SK-N-SH (cell line): ENCODE measurements around the gene RAB3IL1. TPM values are rescaled to one million over a fixed set of nuclear protein-coding genes. Genes with fewer than 3 reads are reported as not detected.

ENCODE experiments used
- CTCF ChIA-PET: fragments of 300-600, 350-600 bp; formaldehyde crosslinking; extraction: SDS; loops from one replicate; lab custom pipeline; 2021; lab: Yijun Ruan, JAX
- POLR2A ChIA-PET: fragments of 350-600 bp; sonication (Branson Sonifier 250); formaldehyde crosslinking; extraction: SDS; loops from one replicate; lab custom pipeline; 2020; ENCODE audit warnings: antibody characterized with exemption, inconsistent platforms; lab: Yijun Ruan, JAX
- DNase-seq: peaks from one replicate; pipeline ENCODE4 v3.0.0; 2012
- H2AFZ ChIP-seq: fragments of 200-600 bp; sonication (generic); 2 replicates; pipeline ENCODE4 v1.8.1; 2016; ENCODE audit warnings: antibody characterized with exemption, mild to moderate bottlenecking, low read depth
- H3F3A ChIP-seq: fragments of 200-600 bp; sonication (generic); replicated peaks from 2 replicates; pipeline ENCODE3; 2016; ENCODE audit warnings: antibody characterized with exemption, mild to moderate bottlenecking; ENCODE audit not compliant: insufficient read depth
- H3K27ac ChIP-seq, 2 experiments: fragments of 200-500 bp in 1 of 2; fragments of 200-600 bp in 1 of 2; sonication (Bioruptor generic) in 1 of 2; sonication (generic), shearing (Covaris generic) in 1 of 2; 2 replicates each; pipeline versions ENCODE4 v1.5.1 to v1.6.1; 2014 to 2016; ENCODE audit warnings: low read depth in 2 of 2, inconsistent platforms in 1 of 2, low read length in 1 of 2, mild to moderate bottlenecking in 1 of 2, mixed read lengths in 1 of 2
- H3K27me3 ChIP-seq: fragments of 200-600 bp; sonication (generic), shearing (Covaris generic); 2 replicates; pipeline ENCODE4 v1.6.1; 2016; ENCODE audit warnings: mixed run types; ENCODE audit not compliant: insufficient read depth
- H3K36me3 ChIP-seq, 2 experiments: fragments of 200-500 bp in 1 of 2; fragments of 200-600 bp in 1 of 2; sonication (Bioruptor generic) in 1 of 2; sonication (generic) in 1 of 2; replicated peaks in 1 of 2; 2 replicates each; pipeline versions ENCODE3 to v1.5.1; 2014 to 2016; ENCODE audit warnings: low read length in 1 of 2, mild to moderate bottlenecking in 1 of 2; ENCODE audit not compliant: insufficient read depth in 2 of 2, control insufficient read depth in 1 of 2
- H3K4me1 ChIP-seq, 2 experiments: fragments of 200-500 bp in 1 of 2; fragments of 200-600 bp in 1 of 2; sonication (Bioruptor generic) in 1 of 2; sonication (generic), shearing (Covaris generic) in 1 of 2; 2 replicates each; pipeline versions ENCODE4 v1.5.1 to v1.6.1; 2014 to 2016; ENCODE audit warnings: low read depth in 1 of 2, low read length in 1 of 2, mixed run types in 1 of 2; ENCODE audit not compliant: insufficient read depth in 2 of 2, control insufficient read depth in 1 of 2
- H3K4me2 ChIP-seq: fragments of 200-600 bp; sonication (generic), shearing (Covaris generic); 2 replicates; pipeline ENCODE4 v1.6.1; 2017; ENCODE audit warnings: mixed run types
- H3K4me3 ChIP-seq, 2 experiments: fragments of 200-500 bp in 1 of 2; fragments of 200-600 bp in 1 of 2; sonication (Bioruptor generic) in 1 of 2; sonication (generic), shearing (Covaris generic) in 1 of 2; 2 replicates each; pipeline versions ENCODE4 v1.5.1 to v1.8.1; 2014 to 2016; ENCODE audit warnings: low read depth in 2 of 2, inconsistent platforms in 1 of 2, low read length in 1 of 2, mild to moderate bottlenecking in 1 of 2, mixed read lengths in 1 of 2, moderate library complexity in 1 of 2
- H3K79me2 ChIP-seq: fragments of 200-600 bp; sonication (generic); 2 replicates; pipeline ENCODE4 v1.8.1; 2017; ENCODE audit warnings: mild to moderate bottlenecking; ENCODE audit not compliant: insufficient read depth
- H3K9ac ChIP-seq: fragments of 200-600 bp; sonication (generic); 2 replicates; pipeline ENCODE4 v1.6.1; 2017; ENCODE audit warnings: mixed run types
- H3K9me2 ChIP-seq: fragments of 200-600 bp; sonication (generic); 2 replicates; pipeline ENCODE4 v1.6.1; 2017; ENCODE audit warnings: mixed run types
- H3K9me3 ChIP-seq: fragments of 200-600 bp; sonication (generic); 2 replicates; pipeline ENCODE4 v1.6.1; 2017; ENCODE audit warnings: mixed run types, mild to moderate bottlenecking, moderate library complexity
- H4K20me1 ChIP-seq: fragments of 200-600 bp; sonication (generic); 2 replicates; pipeline ENCODE4 v1.6.1; 2017; ENCODE audit warnings: mild to moderate bottlenecking, mixed run types; ENCODE audit not compliant: insufficient read depth
- CHD2 ChIP-seq: fragments of 150-350 bp; IDR thresholded peaks from 2 replicates; pipeline ENCODE4 v1.6.1; 2018; ENCODE audit warnings: low read length; ENCODE audit not compliant: partially characterized antibody
- EP300 ChIP-seq, 2 experiments: IDR thresholded peaks; 2 replicates each; pipeline versions ENCODE4 v1.4.0 to v1.6.1; 2012; ENCODE audit warnings: borderline replicate concordance in 1 of 2, low read depth in 1 of 2, low read length in 1 of 2
- EZH2phosphoT487 ChIP-seq: fragments of 200-600 bp; sonication (generic); IDR thresholded peaks from 2 replicates; pipeline ENCODE4 v1.6.1; 2017; ENCODE audit warnings: low read depth, mixed run types, mild to moderate bottlenecking, antibody characterized with exemption, moderate library complexity, borderline replicate concordance
- GABPA ChIP-seq: IDR thresholded peaks from 2 replicates; pipeline ENCODE4 v1.4.0; 2012; ENCODE audit warnings: low read depth, mild to moderate bottlenecking
- GATA2 ChIP-seq: sonication (generic); formaldehyde crosslinking; IDR thresholded peaks from 2 replicates; pipeline ENCODE4 v1.5.0; 2020; ENCODE audit warnings: mild to moderate bottlenecking, missing genetic modification reagents
- MEF2A ChIP-seq: IDR thresholded peaks from 2 replicates; pipeline ENCODE4 v1.4.0; 2012; ENCODE audit warnings: low read depth, borderline replicate concordance
- POLR2AphosphoS5 ChIP-seq: IDR thresholded peaks from 2 replicates; pipeline ENCODE4 v1.6.1; 2012; ENCODE audit warnings: low read depth, low read length
- RCOR1 ChIP-seq: fragments of 150-350 bp; IDR thresholded peaks from 2 replicates; pipeline ENCODE4 v1.6.1; 2017; ENCODE audit warnings: antibody characterized with exemption, low read length
- RFX5 ChIP-seq: IDR thresholded peaks from 2 replicates; pipeline ENCODE4 v1.6.1; 2012; ENCODE audit warnings: mild to moderate bottlenecking, improper control_type of control experiment, low read length
- TCF12 ChIP-seq: IDR thresholded peaks from 2 replicates; pipeline ENCODE4 v1.4.0; 2012
- TEAD4 ChIP-seq: IDR thresholded peaks from 2 replicates; pipeline ENCODE4 v1.4.0; 2012; ENCODE audit warnings: mild to moderate bottlenecking, borderline replicate concordance; ENCODE audit not compliant: insufficient read depth
- YY1 ChIP-seq: IDR thresholded peaks from 2 replicates; pipeline ENCODE4 v1.4.0; 2012; ENCODE audit warnings: low read depth, mild to moderate bottlenecking
- WGBS: methylation state at CpG from one replicate; pipeline ENCODE4 v1.1.6; 2017; ENCODE audit warnings: low lambda C conversion rate; 5-methylcytosine and 5-hydroxymethylcytosine counted together
- polyA plus RNA-seq, 3 experiments: library from polyadenylated mRNA; depleted of rRNA; stranded (reverse); fragments of >200 nt; gene quantifications; 2 replicates each; pipeline ENCODE4 v1.2.3, GENCODE V29; 2012
- TF ChIP-seq, protein P1 (sequence below): fragments of 150-350 bp; IDR thresholded peaks from 2 replicates; pipeline ENCODE4 v1.6.1; 2016; ENCODE audit warnings: mild to moderate bottlenecking, low read depth, low read length
- TF ChIP-seq, protein P2 (sequence below): IDR thresholded peaks from 2 replicates; pipeline ENCODE4 v1.4.0; 2012; ENCODE audit warnings: low read depth, borderline replicate concordance
- TF ChIP-seq, protein P3 (sequence below): IDR thresholded peaks from 2 replicates; pipeline ENCODE4 v1.4.0; 2012; ENCODE audit warnings: low read depth, borderline replicate concordance

RAB3IL1 gene
- polyA plus RNA-seq, 1 of the 3 experiments (the other 2 are of a cell fraction), result 10.2 TPM

DNA sequence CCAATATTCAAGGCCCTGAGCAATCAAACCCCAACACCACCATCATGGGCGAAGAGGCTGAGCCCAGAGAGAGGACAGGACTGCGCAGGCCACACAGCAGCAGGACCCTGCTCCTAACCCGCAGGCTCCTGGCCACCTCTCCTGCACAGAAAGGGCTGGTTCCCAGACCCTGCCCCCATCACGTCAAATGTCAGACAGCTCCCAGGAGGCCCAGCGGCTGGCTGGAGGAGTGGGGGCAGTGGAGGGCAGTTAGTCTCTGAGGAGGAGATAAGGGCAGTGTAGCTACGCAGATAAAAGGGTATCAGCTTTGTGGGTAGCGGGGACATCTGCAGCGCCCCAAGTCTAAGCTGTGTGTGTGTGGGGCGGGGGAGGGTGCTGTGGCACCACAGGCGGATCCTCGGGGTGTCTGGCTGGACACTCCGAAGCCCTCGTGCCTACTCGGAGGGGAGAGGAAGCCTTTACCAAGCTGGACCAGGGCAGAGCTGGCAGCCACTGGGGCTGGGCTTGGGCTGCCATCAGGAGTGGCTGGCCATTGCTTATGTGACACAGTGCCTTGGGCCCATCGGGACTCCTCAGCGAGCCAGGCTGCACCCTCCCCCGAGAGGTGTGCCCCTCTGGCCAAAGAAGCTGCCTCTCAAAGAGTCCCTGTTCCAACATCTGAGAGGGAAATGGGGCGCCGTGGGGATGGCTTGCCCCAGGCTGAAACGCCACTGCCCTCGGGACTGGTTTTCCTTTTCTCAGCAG lies 47.5 kb downstream of the RAB3IL1 start:
- ChIA-PET POLR2A (interaction anchor here (0.6 to 1.7 kb wide), 4 partner anchors 72 to 834 kb away, joined by 3 to 4 read pairs (median 4); partner anchors contain the start of genes FEN1 and TMEM258), CTCF (interaction anchor here (0.8 to 10.6 kb wide), 19 partner anchors 10 to 254 kb away, joined by 3 to 91 read pairs (median 10); partner anchors contain the start of genes FADS2 and INCENP)
- no peaks in the 10 kb centered on the region for H3K9me3 ChIP-seq
- WGBS, result 83% methylated on average over 14 of the region's 21 CpGs
- H3F3A ChIP-seq, result no peaks in the 10 kb centered on the region
- no peaks in the 10 kb centered on the region for H3K27me3 ChIP-seq
- H3K9me2 ChIP-seq, result no peaks in the 10 kb centered on the region
- no peaks in the 10 kb centered on the region for H4K20me1 ChIP-seq
- peaks cover 0 to 13% of the 10 kb centered on the region in 2 experiments; a peak in 2 of 4 replicates for H3K4me1 ChIP-seq
- H3K4me2 ChIP-seq, result no peak overlapping the region
- H3K4me3 ChIP-seq, result no peak overlapping the region
- no peak overlapping the region for H3K9ac ChIP-seq
- no peak overlapping the region for H2AFZ ChIP-seq
- peaks cover 0 to 9% of the 10 kb centered on the region in 2 experiments for H3K36me3 ChIP-seq
- H3K79me2 ChIP-seq, result no peaks in the 10 kb centered on the region
- no peak for DNase-seq
- H3K27ac ChIP-seq, result no peak overlapping the region
- no peak for TF ChIP-seq GATA2 (CRISPR knock-in tag)
- TF ChIP-seq, protein P1, sequence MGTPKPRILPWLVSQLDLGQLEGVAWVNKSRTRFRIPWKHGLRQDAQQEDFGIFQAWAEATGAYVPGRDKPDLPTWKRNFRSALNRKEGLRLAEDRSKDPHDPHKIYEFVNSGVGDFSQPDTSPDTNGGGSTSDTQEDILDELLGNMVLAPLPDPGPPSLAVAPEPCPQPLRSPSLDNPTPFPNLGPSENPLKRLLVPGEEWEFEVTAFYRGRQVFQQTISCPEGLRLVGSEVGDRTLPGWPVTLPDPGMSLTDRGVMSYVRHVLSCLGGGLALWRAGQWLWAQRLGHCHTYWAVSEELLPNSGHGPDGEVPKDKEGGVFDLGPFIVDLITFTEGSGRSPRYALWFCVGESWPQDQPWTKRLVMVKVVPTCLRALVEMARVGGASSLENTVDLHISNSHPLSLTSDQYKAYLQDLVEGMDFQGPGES, result no peak
- TF ChIP-seq, protein P2, sequence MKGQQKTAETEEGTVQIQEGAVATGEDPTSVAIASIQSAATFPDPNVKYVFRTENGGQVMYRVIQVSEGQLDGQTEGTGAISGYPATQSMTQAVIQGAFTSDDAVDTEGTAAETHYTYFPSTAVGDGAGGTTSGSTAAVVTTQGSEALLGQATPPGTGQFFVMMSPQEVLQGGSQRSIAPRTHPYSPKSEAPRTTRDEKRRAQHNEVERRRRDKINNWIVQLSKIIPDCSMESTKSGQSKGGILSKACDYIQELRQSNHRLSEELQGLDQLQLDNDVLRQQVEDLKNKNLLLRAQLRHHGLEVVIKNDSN, result no peak
- no peak for TF ChIP-seq MEF2A
- TF ChIP-seq RCOR1, result no peak
- TF ChIP-seq EP300 (IDR thresholded peaks at IDR 0.05; ENCODE audit: borderline replicate concordance in 1 of 2, low read depth in 1 of 2, low read length in 1 of 2), result no peak
- no peak for TF ChIP-seq TCF12
- TF ChIP-seq CHD2, result no peak
- TF ChIP-seq RFX5, result no peak
- TF ChIP-seq TEAD4, result no peak
- TF ChIP-seq, protein P3, sequence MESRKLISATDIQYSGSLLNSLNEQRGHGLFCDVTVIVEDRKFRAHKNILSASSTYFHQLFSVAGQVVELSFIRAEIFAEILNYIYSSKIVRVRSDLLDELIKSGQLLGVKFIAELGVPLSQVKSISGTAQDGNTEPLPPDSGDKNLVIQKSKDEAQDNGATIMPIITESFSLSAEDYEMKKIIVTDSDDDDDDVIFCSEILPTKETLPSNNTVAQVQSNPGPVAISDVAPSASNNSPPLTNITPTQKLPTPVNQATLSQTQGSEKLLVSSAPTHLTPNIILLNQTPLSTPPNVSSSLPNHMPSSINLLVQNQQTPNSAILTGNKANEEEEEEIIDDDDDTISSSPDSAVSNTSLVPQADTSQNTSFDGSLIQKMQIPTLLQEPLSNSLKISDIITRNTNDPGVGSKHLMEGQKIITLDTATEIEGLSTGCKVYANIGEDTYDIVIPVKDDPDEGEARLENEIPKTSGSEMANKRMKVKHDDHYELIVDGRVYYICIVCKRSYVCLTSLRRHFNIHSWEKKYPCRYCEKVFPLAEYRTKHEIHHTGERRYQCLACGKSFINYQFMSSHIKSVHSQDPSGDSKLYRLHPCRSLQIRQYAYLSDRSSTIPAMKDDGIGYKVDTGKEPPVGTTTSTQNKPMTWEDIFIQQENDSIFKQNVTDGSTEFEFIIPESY, result no peak
- TF ChIP-seq YY1, result no peak

DNA sequence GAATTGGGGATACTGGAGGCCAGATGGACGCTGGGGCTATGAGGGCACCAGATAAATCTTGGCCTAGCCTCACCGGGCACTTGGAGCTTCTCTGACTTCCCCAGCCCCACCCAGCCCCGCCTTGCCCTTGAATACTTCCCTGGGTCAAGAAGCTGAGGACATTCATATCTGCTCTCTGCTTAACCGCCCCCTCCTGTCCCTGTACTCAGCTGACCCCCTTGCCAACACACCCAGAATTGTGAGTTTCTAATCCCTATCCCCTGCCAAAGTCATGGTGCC lies 48.0 kb downstream of the RAB3IL1 start:
- Histone ChIP-seq H3K9ac (no peak overlapping the region), H3K4me3 (no peak overlapping the region), H3K36me3 (peaks cover 0 to 10% of the 10 kb centered on the region in 2 experiments), H3K79me2 (no peaks in the 10 kb centered on the region), H3K4me1 (peaks cover 0 to 13% of the 10 kb centered on the region in 2 experiments; a peak in 2 of 4 replicates), H3K9me2 (no peaks in the 10 kb centered on the region), H3K4me2 (no peak overlapping the region), H3K27me3 (no peaks in the 10 kb centered on the region), H3K9me3 (no peaks in the 10 kb centered on the region), H3K27ac (no peak overlapping the region), H4K20me1 (no peaks in the 10 kb centered on the region), H3F3A (no peaks in the 10 kb centered on the region), H2AFZ (no peak overlapping the region)
- TF ChIP-seq EZH2phosphoT487, result no peak
- no peak for TF ChIP-seq TEAD4
- TF ChIP-seq GABPA, result no peak
- TF ChIP-seq POLR2AphosphoS5, result no peak
- DNase-seq, result no peak
- ChIA-PET CTCF (interaction anchor here (2.3 to 10.6 kb wide), 8 partner anchors 10 to 239 kb away, joined by 10 to 91 read pairs (median 26); partner anchors contain the start of gene FADS2), POLR2A (interaction anchor here (0.6 kb wide), 1 partner anchor 834 kb away, joined by 4 read pairs; no protein-coding TSS in a partner anchor)
- 96% methylated on average over 3 of the region's 4 CpGs for WGBS
